ENCODE data around the gene SMO.
"Not testable (repeated sequence)": the region's sequence is repeated elsewhere in the genome, so short reads cannot be mapped to it uniquely, and the experiment has no call there.

SMO gene

DNA sequence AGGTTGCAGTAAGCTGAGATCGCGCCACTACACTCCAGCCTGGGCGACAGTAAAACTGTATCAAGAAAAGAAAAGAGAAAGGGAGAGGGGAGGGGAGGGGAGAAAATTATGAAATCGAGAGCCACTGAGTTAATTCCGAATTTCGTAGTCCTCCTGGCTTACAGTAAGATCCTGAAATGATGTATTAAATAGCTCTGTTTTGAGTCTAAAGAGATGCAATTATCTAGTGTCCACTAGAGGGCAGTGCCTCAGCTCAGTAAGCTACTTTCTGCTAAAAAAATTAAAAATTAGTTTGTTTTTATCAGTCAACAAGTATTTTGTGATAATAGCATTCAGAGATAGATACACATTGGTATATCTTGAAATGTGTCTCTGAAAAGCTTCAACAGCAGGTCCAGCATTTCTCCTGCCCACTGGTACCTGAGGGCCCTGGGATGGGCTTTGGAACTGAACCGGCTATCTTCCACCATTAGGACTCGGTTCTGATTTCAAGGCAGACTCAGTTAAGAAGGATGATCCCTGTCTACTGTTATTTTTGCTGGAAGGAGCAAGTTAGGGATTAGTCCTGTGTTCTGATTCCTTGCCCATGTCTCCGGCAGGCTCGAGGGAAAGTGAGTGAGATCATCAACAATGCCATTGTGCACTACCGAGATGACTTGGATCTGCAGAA is 24.4 kb upstream of the SMO start:
- no peak for ATAC-seq
- H3K4me3 Mint-ChIP-seq = no peak overlapping the region
- H3K27ac Mint-ChIP-seq = no peak overlapping the region
- no peak for DNase-seq
- H3K27me3 Mint-ChIP-seq = no peaks in the 10 kb centered on the region
- H3K9me3 Mint-ChIP-seq = no peaks in the 10 kb centered on the region
- peaks cover 4% of the 10 kb centered on the region for H3K36me3 Mint-ChIP-seq (ENCODE audit: low read depth)
- peaks cover 8% of the 10 kb centered on the region for H3K4me1 Mint-ChIP-seq

DNA sequence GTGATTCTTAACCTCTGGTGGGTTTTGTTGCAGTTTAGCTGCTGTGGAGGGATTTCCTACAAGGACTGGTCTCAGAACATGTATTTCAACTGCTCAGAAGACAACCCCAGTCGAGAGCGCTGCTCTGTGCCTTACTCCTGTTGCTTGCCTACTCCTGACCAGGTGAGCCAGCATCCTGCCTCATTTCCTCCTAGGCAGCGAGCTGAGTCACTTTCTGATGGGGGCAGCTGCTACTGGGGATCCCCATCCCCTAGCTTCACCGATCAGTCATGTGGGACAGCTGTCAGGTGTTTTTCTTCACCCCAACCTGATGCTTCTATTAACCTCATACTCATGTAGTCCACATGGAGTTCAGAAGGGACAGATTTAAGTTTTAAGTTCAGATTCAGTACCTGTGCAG is 21.7 kb upstream of the SMO start:
- Mint-ChIP-seq H3K9me3 (no peaks in the 10 kb centered on the region), H3K4me3 (no peak overlapping the region), H3K4me1 (peaks cover 22% of the 10 kb centered on the region), H3K27me3 (no peaks in the 10 kb centered on the region), H3K27ac (no peak overlapping the region), H3K36me3 (ENCODE audit: low read depth) (peaks cover 4% of the 10 kb centered on the region)
- no peak for ATAC-seq
- DNase-seq = no peak

DNA sequence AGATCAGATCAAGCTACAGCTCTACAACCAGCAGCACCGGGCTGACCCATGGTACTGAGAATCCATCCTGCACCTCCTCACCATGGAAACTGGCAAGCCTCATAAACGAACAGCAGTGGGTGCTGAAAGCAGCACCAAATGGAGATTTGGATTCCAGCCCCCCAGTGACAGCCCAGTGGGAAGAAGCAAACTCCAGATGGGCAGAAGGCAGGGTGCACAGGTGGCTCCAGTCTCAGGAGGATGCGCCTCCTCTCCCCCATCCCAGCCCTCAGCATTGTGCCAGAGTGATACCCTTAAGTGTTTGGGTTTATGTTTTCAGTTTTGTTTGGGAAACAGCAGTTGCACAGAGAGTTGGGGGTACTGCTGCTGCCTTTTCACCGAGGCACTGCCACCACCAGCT is 20.6 kb upstream of the SMO start:
- Mint-ChIP-seq H3K9me3 (no peaks in the 10 kb centered on the region), H3K27me3 (no peaks in the 10 kb centered on the region), H3K4me1 (peaks cover 22% of the 10 kb centered on the region), H3K27ac (no peak overlapping the region), H3K36me3 (ENCODE audit: low read depth) (peaks cover 4% of the 10 kb centered on the region), H3K4me3 (no peak overlapping the region)
- DNase-seq (no peak), ATAC-seq (no peak)

DNA sequence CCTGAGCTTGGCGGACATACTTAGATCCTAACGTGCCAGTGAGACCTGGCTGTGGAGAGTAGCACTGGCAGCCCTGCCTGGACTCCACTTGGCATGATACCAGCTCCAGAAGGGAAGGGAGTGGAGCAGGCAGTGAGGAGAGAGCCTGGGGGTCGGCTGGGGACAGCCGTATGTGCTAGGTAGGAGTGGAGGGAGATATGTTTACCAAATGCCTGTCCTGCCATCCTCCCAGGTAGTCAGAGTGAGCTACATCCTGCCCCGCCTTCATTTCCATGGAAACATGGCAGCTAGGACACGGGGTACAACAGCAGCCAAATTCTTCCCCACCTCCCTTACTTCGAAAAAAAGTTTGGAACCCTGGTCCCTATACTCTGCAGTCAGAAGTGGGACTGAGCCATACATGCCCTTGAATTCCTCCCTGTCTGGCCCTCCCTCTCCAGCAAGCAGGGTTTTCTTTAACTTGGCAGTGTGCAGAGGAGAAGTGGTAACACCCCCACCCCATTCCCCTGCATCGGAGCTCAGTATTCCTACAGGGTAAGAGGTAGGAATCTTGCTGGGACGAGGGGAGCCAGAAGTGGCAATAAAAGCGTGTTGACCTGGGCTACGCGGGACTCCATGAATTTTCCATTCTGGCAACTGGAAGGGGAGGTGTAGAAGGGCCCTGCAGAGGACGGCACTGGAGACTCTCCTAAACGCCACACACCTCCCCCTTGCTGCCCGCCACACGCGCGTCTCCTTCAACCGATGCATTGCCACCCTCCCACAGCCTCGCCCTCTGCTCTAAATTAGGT is 20.0 kb upstream of the SMO start:
- ATAC-seq = no peak
- Mint-ChIP-seq H3K27ac (no peak overlapping the region), H3K36me3 (ENCODE audit: low read depth) (peaks cover 4% of the 10 kb centered on the region), H3K4me1 (peaks cover 22% of the 10 kb centered on the region), H3K4me3 (peak overlapping the region; percentile 55), H3K9me3 (no peaks in the 10 kb centered on the region), H3K27me3 (no peaks in the 10 kb centered on the region)
- no peak for DNase-seq

DNA sequence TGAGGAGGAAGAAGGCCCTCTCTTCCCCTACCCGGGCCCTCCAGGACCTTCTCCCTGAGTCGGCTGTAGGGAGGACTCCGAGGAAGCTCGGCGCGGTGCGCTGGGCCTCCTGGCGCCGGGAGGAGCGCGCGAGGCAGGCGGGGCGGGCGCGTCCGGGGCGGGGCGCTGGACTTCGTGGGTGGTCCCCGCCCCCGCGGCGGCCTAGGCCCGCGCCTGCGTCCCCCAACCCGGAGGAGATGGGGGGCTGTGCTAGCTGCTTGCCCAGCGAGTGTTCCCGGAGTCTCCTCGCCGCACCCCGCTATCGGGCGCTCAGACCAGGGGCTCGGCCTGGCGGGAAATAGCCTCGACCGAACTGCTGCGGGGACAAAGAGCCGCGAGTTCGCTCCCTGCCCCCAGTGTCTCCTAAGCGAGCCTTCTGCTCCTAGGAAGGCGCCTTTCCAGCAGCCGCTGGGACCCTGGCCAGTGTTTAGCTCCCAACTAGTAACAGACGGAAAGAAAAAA is 19.2 kb upstream of the SMO start:
- H3K27ac Mint-ChIP-seq = peak overlapping the region; percentile 46
- peaks cover 4% of the 10 kb centered on the region for H3K36me3 Mint-ChIP-seq (ENCODE audit: low read depth)
- peak; percentile 65 for DNase-seq

DNA sequence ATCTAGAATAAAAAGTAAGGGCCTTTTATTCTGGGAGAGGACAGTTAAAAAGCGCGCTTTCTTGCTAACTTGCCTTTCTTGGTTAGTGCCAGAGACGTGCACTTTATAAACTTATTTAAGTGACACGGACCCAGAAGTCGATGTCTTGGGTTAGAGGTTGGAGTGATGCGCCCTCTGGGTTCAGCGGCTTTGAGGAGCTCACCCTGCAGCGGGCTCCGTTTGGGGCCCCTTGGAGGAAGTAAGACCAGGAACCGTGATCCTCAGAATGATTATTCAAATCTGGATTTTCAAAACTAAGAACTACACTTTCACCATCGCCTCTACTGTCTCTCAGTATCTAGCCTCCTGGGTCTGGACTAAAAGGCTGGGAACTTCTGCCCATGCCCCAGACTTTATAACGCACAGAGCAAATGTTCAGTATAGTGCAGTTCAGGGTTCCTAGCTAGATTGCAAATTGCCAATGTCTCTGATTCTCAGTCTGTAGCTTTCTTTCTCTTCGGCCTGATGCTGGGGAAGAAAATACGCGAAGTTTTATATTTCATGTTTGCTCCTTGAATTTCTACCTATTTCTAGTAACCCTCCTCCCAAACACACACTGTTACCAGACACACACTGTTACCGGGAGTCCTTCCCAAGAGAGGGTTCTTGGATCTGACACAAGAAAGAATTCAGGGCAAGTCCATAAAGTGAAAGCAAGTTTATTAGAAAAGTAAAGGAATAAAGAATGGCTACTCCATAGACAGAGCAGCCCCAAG is 18.6 kb upstream of the SMO start:
- Mint-ChIP-seq H3K4me3 (peak overlapping the region; percentile 69), H3K27me3 (no peaks in the 10 kb centered on the region), H3K4me1 (peaks cover 22% of the 10 kb centered on the region), H3K36me3 (ENCODE audit: low read depth) (peaks cover 4% of the 10 kb centered on the region), H3K27ac (peak overlapping the region; percentile 46), H3K9me3 (no peaks in the 10 kb centered on the region)
- ATAC-seq (peak; percentile 50), DNase-seq (peak; percentile 33)

More for the DNA sequence above, 19.2 kb upstream of the SMO start:
- ATAC-seq = peak; percentile 81
- Mint-ChIP-seq H3K4me1 (peaks cover 22% of the 10 kb centered on the region), H3K4me3 (peak overlapping the region; percentile 69), H3K27me3 (no peaks in the 10 kb centered on the region), H3K9me3 (no peaks in the 10 kb centered on the region)

DNA sequence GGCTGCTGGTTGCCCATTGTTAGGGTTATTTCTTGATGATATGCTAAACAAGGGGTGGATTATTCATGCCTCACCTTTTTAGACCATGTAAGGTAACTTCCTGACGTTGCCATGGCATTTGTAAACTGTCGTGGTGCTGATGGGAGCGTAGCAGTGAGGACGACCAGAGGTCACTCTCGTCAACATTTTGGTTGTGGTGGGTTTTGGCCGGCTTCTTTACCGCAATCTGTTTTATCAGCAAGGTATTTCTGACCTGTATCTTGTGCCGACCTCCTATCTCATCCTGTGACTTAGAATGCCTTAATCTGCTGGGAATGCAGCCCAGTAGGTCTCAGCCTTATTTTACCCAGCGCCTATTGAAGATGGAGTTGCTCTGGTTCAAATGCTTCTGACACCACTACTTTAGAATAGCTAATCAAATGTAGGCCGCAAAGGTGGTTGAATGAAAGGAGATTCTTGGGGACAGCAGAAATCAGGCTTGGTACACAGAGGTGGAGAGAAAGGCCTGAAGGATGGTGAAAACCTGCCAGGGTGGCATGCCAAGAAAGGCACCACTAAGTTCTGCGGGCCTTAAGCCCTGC is 17.9 kb upstream of the SMO start:
- H3K36me3 Mint-ChIP-seq (ENCODE audit: low read depth) = no peaks in the 10 kb centered on the region
- H3K27ac Mint-ChIP-seq = no peak overlapping the region
- peaks cover 22% of the 10 kb centered on the region for H3K4me1 Mint-ChIP-seq
- DNase-seq (no peak), ATAC-seq (no peak)
- no peaks in the 10 kb centered on the region for H3K9me3 Mint-ChIP-seq
- H3K27me3 Mint-ChIP-seq = no peaks in the 10 kb centered on the region
- no peak overlapping the region for H3K4me3 Mint-ChIP-seq

DNA sequence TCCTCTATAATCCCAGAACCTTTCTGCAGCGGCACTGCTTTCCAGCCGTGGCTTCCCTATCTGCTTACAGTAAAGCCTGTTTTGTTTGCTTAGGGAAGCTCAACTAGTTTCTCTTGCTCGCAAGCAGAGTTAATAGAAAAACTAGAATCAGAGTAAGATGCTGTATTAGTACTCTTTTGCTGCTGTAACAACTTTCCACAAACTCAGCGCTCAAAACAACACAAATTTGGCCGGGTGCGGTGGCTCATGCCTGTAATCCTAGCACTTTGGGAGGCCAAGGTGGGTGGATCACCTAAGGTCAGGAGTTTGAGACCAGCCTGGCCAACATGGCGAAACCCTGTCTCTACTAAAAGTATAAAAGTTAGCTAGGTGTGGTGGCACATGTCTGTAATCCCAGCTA is 14.6 kb upstream of the SMO start:
- H3K9me3 Mint-ChIP-seq; H3K36me3 Mint-ChIP-seq (ENCODE audit: low read depth); H3K4me3 Mint-ChIP-seq; ATAC-seq; H3K27me3 Mint-ChIP-seq; DNase-seq; H3K27ac Mint-ChIP-seq: not testable (repeated sequence)
- peaks cover 15% of the 10 kb centered on the region for H3K4me1 Mint-ChIP-seq

DNA sequence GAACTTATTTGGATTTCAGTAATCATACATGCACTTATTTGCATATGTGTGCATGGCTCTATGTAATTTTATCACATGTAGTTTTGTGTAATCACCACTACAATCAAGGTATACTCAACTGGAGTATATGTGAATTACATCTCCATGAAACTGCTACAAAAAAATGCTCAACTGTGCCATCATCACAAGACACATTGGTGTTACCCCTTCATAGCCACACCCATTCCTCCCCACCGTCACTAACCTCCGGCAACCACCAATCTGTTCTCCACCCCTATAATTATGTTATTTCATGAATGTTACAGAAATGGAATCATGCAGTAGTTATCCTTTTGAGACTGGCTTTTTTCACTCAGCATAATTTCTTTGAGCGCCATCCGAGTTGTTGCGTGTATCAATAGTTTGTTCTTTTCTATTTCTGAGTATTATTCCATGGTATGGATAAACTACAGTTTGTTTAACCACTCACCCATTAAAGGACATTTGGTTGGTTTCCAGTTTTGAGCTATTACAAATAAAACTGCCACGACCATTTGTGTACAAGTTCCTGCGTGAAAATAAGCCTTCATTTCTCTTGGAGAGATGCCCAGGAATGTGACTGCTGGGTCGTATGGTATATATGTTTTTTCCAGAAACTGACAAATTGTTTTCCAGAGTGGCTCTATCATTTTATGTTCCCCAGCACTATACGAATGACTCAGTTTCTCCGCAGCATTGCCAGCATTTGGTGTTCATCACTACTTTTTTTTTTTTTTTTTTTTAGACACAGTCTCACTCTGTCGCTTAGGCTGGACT is 11.3 kb upstream of the SMO start:
- ATAC-seq = no peak
- H3K9me3 Mint-ChIP-seq = no peaks in the 10 kb centered on the region
- DNase-seq = no peak
- H3K4me3 Mint-ChIP-seq = no peak overlapping the region
- no peak overlapping the region for H3K27ac Mint-ChIP-seq
- peaks cover 9% of the 10 kb centered on the region for H3K27me3 Mint-ChIP-seq
- no peaks in the 10 kb centered on the region for H3K4me1 Mint-ChIP-seq
- no peaks in the 10 kb centered on the region for H3K36me3 Mint-ChIP-seq (ENCODE audit: low read depth)

DNA sequence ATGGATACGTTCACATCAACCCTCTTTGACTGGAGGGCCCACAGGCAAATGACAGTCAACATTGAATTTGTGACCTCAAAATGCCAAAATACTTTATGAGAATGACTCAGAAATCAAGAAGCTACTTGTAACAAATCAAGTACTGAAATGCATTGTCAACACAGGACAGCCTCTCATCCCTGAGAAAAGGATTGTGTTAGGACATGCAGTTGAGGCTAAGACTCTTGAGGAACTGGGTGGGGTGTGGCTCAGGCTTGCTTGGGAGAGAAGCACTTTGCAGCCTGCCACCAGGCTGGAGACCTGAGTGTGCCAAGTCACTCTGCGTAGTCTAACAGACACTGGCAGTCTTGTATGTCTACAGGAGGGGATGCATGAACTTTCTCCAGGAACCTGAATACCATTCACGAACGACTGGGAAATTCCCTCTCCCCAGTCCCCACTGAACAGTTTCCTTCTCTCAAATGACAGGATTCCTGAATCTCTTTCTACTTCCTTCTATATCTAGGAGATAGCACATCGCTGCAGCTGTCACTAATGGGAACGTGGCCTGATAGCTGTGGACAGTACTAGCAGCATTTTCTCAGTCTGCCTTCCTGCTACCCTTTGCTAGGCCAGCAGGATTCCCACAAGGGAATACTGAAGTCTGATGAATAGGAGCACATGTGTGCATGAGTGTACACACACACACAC is 3.3 kb upstream of the SMO start:
- peaks cover 13% of the 10 kb centered on the region for H3K4me1 Mint-ChIP-seq
- no peaks in the 10 kb centered on the region for H3K9me3 Mint-ChIP-seq
- no peaks in the 10 kb centered on the region for H3K36me3 Mint-ChIP-seq (ENCODE audit: low read depth)
- peaks cover 36% of the 10 kb centered on the region for H3K27me3 Mint-ChIP-seq
- DNase-seq (no peak), ATAC-seq (no peak)
- H3K4me3 Mint-ChIP-seq = no peak overlapping the region
- H3K27ac Mint-ChIP-seq = no peak overlapping the region

DNA sequence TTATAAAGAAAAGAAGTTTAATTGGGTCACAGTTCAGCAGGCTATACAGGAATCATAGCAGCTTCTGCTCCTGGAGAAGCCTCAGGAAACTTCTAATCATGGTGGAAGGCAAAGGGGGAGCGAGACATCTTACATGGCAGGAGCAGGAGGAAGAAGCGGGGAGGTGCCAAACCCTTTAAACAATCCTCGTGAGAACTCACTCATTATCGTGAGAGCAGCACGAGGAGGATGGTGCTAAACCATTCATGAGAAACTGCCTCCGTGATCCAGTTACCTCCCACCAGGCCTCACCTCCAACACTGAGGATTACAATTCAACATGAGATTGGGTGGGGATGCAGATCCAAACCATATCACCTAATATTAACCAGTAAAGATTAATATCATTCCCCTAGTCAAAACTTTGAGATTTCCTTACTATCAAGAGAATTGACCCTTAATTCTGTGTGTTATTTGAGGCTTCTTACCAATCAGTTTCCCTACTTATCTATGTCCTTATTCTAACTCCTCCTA is 1.6 kb upstream of the SMO start:
- peaks cover 48% of the 10 kb centered on the region for H3K27me3 Mint-ChIP-seq
- ATAC-seq = no peak

DNA sequence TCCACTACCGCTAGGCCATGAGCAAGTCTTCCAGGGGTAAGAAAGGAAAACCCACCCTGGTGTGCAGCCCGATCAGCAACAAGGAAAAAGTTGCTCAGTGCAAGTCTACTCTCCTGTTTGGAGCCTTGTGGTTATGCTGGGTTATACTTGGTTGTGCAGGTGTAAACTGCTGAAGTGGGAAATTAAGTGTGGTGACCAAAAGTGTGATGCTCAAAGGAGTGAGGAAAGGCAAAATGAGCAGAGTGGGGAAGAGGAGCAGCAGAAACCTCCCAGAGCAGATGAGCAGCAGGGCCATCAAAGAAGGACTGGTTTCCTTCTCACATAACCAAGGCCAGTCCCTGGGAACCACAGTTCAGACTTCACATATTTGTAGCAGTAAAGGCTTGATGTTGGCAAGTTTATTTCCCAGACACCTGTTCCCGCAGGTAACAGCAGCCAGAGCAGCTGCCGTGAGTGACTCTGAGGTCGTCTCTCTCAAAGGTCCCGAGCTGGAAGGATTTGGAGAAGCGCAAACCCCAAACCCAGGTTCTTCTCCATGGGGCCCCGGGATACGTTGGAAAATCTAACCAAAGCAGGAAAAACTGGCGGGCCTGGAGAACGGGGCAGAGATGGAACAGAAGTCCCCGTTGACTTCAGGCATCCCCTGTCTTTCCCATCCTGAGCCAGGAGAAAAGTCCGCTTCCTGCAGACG is 607 bp upstream of the SMO start:
- peak; percentile 34 for ATAC-seq
- H3K4me1 Mint-ChIP-seq = peaks cover 13% of the 10 kb centered on the region

More for the DNA sequence above, 1.6 kb upstream of the SMO start:
- H3K36me3 Mint-ChIP-seq (ENCODE audit: low read depth) = no peaks in the 10 kb centered on the region
- no peak overlapping the region for H3K27ac Mint-ChIP-seq
- peaks cover 13% of the 10 kb centered on the region for H3K4me1 Mint-ChIP-seq
- H3K9me3 Mint-ChIP-seq = no peaks in the 10 kb centered on the region
- H3K4me3 Mint-ChIP-seq = no peak overlapping the region
- DNase-seq = no peak

More for the DNA sequence above, 607 bp upstream of the SMO start:
- Mint-ChIP-seq H3K36me3 (ENCODE audit: low read depth) (no peaks in the 10 kb centered on the region), H3K27ac (no peak overlapping the region), H3K27me3 (peaks cover 52% of the 10 kb centered on the region), H3K9me3 (no peaks in the 10 kb centered on the region), H3K4me3 (peak overlapping the region; percentile 56)
- no peak for DNase-seq

Measured in activated naive CD8-positive, alpha-beta T cell treated with anti-CD3 and anti-CD28 coated beads, Interleukin-2, amount 50 U/mL, for 24 hours (primary cell).